HG03108 (cell line): Measurements from ENCODE around the gene CNTN5.

Source experiments
- ATAC-seq: cut with Tn5 transposase; IDR thresholded peaks from one replicate; pipeline ENCODE4 v1.9.1; 2021; ENCODE audit warnings: moderate library complexity; ENCODE audit not compliant: unreplicated experiment

The CNTN5 gene

GRCh38 chr11:99371257-99371656 lies 350.5 kb downstream of the CNTN5 start:
- ATAC-seq: no peak

GRCh38 chr11:99376463-99376862 lies 355.7 kb downstream of the CNTN5 start:
- ATAC-seq: no peak

DNA sequence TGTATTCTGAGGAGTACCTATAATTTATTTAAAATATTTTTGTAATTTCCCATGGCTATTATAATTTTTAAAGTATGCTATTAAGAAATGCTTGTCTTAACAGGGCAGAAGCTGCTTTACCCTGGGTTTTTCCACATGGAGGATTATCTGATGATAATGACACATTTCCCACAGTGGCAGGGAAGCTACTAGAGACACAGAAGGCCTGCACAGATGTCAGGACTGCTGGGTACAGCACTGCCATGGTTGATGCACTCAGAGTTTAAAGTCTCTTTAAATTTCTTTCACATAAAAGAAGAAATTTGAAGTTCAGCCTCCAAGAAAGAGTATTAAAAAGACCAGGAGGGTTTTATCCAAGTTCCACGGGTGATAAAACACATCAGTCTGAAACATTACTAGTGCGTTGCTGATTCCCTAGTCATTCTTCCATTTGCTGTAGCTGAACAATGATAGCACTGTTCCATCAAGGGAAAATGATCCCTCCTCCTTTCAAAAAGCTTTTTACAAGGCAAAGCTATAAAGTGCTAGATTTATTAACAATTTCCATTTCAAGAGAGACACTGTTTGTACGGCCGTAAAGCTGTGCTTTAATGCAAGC lies 363.0 kb downstream of the CNTN5 start:
- no peak for ATAC-seq

DNA sequence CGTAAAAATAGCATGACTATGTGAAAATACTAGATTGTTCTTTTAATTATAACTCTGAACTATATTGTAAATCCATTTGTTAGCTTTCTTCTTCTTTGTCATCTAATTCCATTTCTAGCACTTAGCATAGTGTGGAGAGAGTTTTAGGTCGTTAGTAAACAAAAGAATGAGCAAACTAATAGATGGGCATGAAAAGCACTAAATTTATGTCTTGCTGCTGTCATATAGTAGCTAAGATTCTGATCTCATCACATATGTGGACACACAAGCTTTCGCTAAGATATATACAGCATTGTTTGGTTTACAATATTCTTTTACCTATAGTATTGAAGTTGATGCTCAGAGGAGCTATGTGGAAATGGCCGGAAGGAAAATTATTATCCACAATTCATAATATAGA lies 370.5 kb downstream of the CNTN5 start:
- no peak for ATAC-seq

GRCh38 chr11:99406345-99406744 lies 385.6 kb downstream of the CNTN5 start:
- no peak for ATAC-seq

GRCh38 chr11:99410636-99411035 lies 389.9 kb downstream of the CNTN5 start:
- no peak for ATAC-seq

- ATAC-seq: no peak
These were observed 398.4 kb downstream of the CNTN5 start for GRCh38 chr11:99418927-99419720.

- ATAC-seq: no peak
These were observed 399.2 kb downstream of the CNTN5 start for GRCh38 chr11:99419991-99420390.

- ATAC-seq: no peak
These were observed 402.1 kb downstream of the CNTN5 start for GRCh38 chr11:99422581-99423427.

DNA sequence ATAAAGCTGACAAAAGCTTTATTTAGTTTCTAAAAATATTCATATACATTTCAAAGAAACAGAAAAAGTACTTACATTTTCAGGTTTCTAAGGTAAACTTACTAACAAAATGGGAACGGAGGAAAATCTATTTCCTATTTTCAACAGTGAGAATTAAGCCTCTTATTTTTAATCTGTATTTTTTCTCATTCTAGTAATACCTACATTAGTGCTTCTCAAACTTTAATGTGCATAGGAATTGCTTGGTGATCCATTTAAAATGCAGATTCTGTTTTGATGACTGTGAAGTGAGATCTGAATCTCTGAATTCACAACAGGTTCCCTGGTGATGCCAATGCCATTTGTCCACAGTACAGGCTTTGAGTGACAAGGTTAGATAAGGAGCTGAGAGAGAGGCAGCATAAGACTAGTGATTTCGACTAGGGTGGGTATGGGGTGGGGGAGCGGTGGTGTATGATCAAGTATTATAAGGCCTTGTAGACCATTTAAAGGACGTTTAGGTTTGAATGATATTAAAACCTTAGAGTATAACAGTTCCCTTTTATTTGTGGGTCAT lies 402.8 kb downstream of the CNTN5 start:
- no peak for ATAC-seq

GRCh38 chr11:99424313-99425084 lies 403.8 kb downstream of the CNTN5 start:
- no peak for ATAC-seq

- ATAC-seq: no peak
These were observed 404.8 kb downstream of the CNTN5 start for GRCh38 chr11:99425596-99425995.

DNA sequence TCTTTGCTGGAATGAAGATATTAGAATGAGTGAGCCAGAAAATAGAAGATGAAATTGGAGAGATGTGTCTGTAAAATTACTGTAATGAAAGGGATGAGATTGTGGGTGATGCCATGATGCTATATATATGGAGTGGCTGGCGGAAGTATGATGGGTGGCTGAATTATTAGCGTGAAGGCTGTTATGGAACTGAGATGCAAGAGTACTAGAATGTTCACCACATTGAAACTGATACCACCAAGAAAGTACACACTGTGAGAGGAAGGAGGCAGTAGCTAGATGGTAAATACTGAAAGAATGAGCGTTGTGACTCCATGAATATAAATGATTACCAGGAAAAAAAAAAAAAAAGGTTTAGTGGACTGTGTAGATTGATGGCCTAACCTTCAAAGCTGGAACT lies 411.9 kb downstream of the CNTN5 start:
- ATAC-seq: no peak

GRCh38 chr11:99443276-99443675 lies 422.5 kb downstream of the CNTN5 start:
- ATAC-seq: no peak

- ATAC-seq: no peak
These were observed 425.7 kb downstream of the CNTN5 start for GRCh38 chr11:99446400-99446799.

GRCh38 chr11:99449345-99449744 lies 428.6 kb downstream of the CNTN5 start:
- no peak for ATAC-seq

- no peak for ATAC-seq
These were observed 431.3 kb downstream of the CNTN5 start for GRCh38 chr11:99452075-99452474.

- ATAC-seq: no peak
These were observed 441.2 kb downstream of the CNTN5 start for GRCh38 chr11:99461913-99462312.

DNA sequence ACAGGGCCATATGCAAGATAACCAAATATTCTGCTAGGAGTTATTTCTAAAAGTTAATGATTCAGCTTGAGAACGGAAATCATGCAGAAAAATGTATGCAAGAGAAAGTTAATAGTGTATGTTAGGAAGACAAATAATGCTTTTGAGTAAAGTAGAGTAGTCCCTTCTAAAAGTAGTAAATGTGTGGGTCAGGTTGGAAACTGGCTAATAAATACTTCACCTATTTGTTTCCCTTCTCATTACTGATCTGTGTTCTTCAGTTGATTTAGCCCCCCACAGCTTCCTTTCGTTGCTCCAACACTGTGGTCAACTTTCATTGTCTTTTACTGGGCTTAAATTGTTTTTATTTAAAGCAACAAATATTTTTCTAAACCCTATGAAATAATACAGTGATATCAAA lies 444.2 kb downstream of the CNTN5 start:
- ATAC-seq: no peak

DNA sequence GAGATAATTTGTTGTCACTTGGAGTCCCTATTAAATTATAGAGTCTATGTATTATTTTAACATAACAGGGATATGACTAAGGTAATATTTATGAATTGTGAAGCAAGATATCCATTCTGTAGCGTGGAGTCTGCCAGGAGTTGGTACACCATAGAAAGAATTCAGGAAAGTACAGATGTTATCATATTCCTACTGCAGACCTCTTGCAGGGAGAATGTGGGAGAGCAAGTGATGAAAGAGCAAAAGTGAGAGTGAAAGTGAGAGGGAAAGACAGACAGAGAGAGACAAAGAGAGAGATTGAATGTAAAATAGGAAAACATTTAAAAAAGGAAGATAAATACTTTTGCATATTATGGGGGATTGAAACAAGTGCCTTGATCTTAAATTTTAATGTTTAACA lies 468.8 kb downstream of the CNTN5 start:
- ATAC-seq: no peak

- ATAC-seq: no peak
These were observed 473.3 kb downstream of the CNTN5 start for GRCh38 chr11:99494065-99494464.
